ENCODE data around the gene DLG2.

- TF ChIP-seq CTCF (conservative IDR thresholded peaks at IDR 0.05; ENCODE audit: low read length) (no peak), EZH2phosphoT487 (IDR thresholded peaks at IDR 0.05; ENCODE audit: borderline replicate concordance, low read depth, low read length) (no peak)
Measured at GRCh38 chr11:83613767-83614121, 2013.4 kb downstream of the DLG2 start.
